Neural cell (in vitro differentiated cells): ENCODE results near the gene RWDD1. TPM values are rescaled to one million over a fixed set of nuclear protein-coding genes. Genes with fewer than 3 reads are reported as not detected.

Source experiments
- H2AFZ ChIP-seq: fragments of 200-600, 300-800 bp; sonication (generic), shearing (Covaris generic); 2 replicates; pipeline ENCODE4 v1.6.0; 2014; ENCODE audit warnings: low read depth, mild to moderate bottlenecking, antibody characterized with exemption, low read length, moderate library complexity
- H3F3A ChIP-seq: fragments of 200-600 bp; shearing (Covaris generic); 2 replicates; pipeline ENCODE4 v1.6.1; 2016; ENCODE audit warnings: mild to moderate bottlenecking, moderate library complexity, mixed read lengths, antibody characterized with exemption, low read length; ENCODE audit not compliant: insufficient read depth, poor library complexity, severe bottlenecking
- H3K27ac ChIP-seq: fragments of 200-600, 300-800 bp; sonication (generic), shearing (Covaris generic); 2 replicates; pipeline ENCODE4 v1.5.1; 2014; ENCODE audit warnings: mild to moderate bottlenecking, low read length, moderate library complexity
- H3K27me3 ChIP-seq: fragments of 300-800, 200-600 bp; sonication (generic), shearing (Covaris generic); 2 replicates; pipeline ENCODE4 v1.6.0; 2014; ENCODE audit warnings: mild to moderate bottlenecking, low read depth, low read length, moderate library complexity; ENCODE audit not compliant: insufficient read depth
- H3K36me3 ChIP-seq: fragments of 300-800, 200-600 bp; sonication (generic), shearing (Covaris generic); 2 replicates; pipeline ENCODE4 v1.5.1; 2014; ENCODE audit warnings: mild to moderate bottlenecking, antibody characterized with exemption, low read length, moderate library complexity; ENCODE audit not compliant: insufficient read depth
- H3K4me2 ChIP-seq: fragments of 300-800, 200-600 bp; sonication (generic), shearing (Covaris generic); 2 replicates; pipeline ENCODE4 v1.6.0; 2014; ENCODE audit warnings: mild to moderate bottlenecking, low read length
- H3K4me3 ChIP-seq: fragments of 300-800, 200-600 bp; sonication (generic), shearing (Covaris generic); 2 replicates; pipeline ENCODE4 v1.5.1; 2014; ENCODE audit warnings: mild to moderate bottlenecking, low read length, moderate library complexity
- H3K79me2 ChIP-seq: fragments of 200-600 bp; shearing (Covaris generic); replicated peaks from 2 replicates; pipeline ENCODE4 v1.6.0; 2014; ENCODE audit warnings: mild to moderate bottlenecking, low read length, moderate library complexity; ENCODE audit not compliant: insufficient read depth
- H3K9ac ChIP-seq: fragments of 300-800, 200-600 bp; sonication (generic), shearing (Covaris generic); 2 replicates; pipeline ENCODE4 v1.6.1; 2016; ENCODE audit warnings: mild to moderate bottlenecking, low read length, mixed read lengths
- H3K9me2 ChIP-seq: fragments of 200-600 bp; shearing (Covaris generic); 2 replicates; pipeline ENCODE4 v1.6.1; 2016; ENCODE audit warnings: mild to moderate bottlenecking, low read length, mixed read lengths; ENCODE audit not compliant: insufficient read depth
- H3K9me3 ChIP-seq: fragments of 200-600, 300-800 bp; sonication (generic), shearing (Covaris generic); 2 replicates; pipeline ENCODE4 v1.6.1; 2016; ENCODE audit warnings: mild to moderate bottlenecking, mixed run types, low read length, moderate library complexity, mixed read lengths
- H4K20me1 ChIP-seq: fragments of 200-600 bp; shearing (Covaris generic); 2 replicates; pipeline ENCODE4 v1.6.1; 2016; ENCODE audit warnings: mild to moderate bottlenecking, mixed run types; ENCODE audit not compliant: insufficient read depth
- EP300 ChIP-seq: fragments of 450-650 bp; conservative IDR thresholded peaks from 2 replicates; pipeline ENCODE4 v1.6.1; 2014; ENCODE audit warnings: antibody characterized with exemption, mild to moderate bottlenecking, moderate library complexity; ENCODE audit not compliant: poor library complexity, severe bottlenecking
- EZH2 ChIP-seq: fragments of 200-600, 300-800 bp; shearing (Covaris generic), sonication (generic); IDR thresholded peaks from 2 replicates; pipeline ENCODE4 v1.6.1; 2014; ENCODE audit warnings: antibody characterized with exemption, low read length, borderline replicate concordance, mild to moderate bottlenecking; ENCODE audit not compliant: insufficient read depth, poor library complexity, severe bottlenecking
- MXI1 ChIP-seq: fragments of 450-650 bp; conservative IDR thresholded peaks from 2 replicates; pipeline ENCODE4 v1.6.1; 2014; ENCODE audit warnings: antibody characterized with exemption, mild to moderate bottlenecking; ENCODE audit not compliant: poor library complexity, severe bottlenecking
- RAD21 ChIP-seq: fragments of 450-650 bp; conservative IDR thresholded peaks from 2 replicates; pipeline ENCODE4 v1.6.1; 2014; ENCODE audit warnings: antibody characterized with exemption, mild to moderate bottlenecking, moderate library complexity
- SMC3 ChIP-seq: fragments of 450-650 bp; conservative IDR thresholded peaks from 2 replicates; pipeline ENCODE4 v1.6.1; 2014; ENCODE audit warnings: antibody characterized with exemption, mild to moderate bottlenecking, moderate library complexity; ENCODE audit not compliant: poor library complexity
- polyA plus RNA-seq: library from polyadenylated mRNA; depleted of rRNA; stranded (reverse); fragments of >200 nt; gene quantifications from 2 replicates; pipeline ENCODE4 v1.2.3, GENCODE V29; 2014
- TF ChIP-seq, protein P1 (sequence below): IDR thresholded peaks from 2 replicates; pipeline ENCODE4 v1.6.1; 2012; ENCODE audit warnings: borderline replicate concordance
- TF ChIP-seq, protein P2 (sequence below): fragments of 450-650 bp; IDR thresholded peaks from 2 replicates; pipeline ENCODE4 v1.5.1; 2014; ENCODE audit warnings: antibody characterized with exemption, mild to moderate bottlenecking, moderate library complexity; ENCODE audit not compliant: poor library complexity, severe bottlenecking

The RWDD1 gene
- polyA plus RNA-seq, 1 donor from 2014 or later: 83.3 TPM

DNA sequence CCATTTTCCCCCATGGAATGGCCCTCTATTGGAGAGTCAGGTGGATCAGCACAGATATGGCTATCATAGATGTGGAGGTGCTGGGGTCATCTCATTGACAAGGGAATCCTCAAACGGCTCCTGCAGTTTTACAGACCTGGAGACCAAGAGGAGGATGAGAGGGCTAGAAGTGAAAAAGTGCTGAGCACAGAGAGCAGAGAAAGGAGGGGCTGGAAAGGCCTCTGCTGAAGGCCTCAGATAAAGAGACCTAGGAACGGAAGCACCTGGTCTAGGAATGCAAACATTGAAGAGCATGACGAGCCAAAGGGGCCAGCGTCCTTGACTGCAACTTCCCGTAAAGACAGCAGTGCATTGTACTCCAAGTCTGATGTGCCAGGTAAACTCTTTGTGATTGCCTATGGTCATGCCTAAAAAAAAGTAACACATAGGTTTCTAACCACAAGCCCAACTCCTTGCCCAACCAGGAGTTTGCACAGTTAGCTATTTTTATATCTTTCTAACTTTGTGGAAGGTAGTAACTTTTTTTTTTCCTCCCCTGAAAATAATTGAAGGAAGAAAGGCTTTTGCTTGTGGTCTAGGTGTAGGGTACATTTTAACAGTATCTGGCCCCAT is 60.2 kb downstream of the RWDD1 start:
- Histone ChIP-seq H3K4me3 (no peak overlapping the region), H3K27me3 (no peaks in the 10 kb centered on the region), H3K36me3 (peaks cover 10% of the 10 kb centered on the region), H3F3A (no peaks in the 10 kb centered on the region), H3K9me3 (no peaks in the 10 kb centered on the region), H3K27ac (no peak overlapping the region), H3K4me2 (no peak overlapping the region), H4K20me1 (no peaks in the 10 kb centered on the region), H3K9me2 (no peaks in the 10 kb centered on the region), H2AFZ (no peak overlapping the region), H3K9ac (no peak overlapping the region), H3K79me2 (no peaks in the 10 kb centered on the region)
- TF ChIP-seq, protein P1, sequence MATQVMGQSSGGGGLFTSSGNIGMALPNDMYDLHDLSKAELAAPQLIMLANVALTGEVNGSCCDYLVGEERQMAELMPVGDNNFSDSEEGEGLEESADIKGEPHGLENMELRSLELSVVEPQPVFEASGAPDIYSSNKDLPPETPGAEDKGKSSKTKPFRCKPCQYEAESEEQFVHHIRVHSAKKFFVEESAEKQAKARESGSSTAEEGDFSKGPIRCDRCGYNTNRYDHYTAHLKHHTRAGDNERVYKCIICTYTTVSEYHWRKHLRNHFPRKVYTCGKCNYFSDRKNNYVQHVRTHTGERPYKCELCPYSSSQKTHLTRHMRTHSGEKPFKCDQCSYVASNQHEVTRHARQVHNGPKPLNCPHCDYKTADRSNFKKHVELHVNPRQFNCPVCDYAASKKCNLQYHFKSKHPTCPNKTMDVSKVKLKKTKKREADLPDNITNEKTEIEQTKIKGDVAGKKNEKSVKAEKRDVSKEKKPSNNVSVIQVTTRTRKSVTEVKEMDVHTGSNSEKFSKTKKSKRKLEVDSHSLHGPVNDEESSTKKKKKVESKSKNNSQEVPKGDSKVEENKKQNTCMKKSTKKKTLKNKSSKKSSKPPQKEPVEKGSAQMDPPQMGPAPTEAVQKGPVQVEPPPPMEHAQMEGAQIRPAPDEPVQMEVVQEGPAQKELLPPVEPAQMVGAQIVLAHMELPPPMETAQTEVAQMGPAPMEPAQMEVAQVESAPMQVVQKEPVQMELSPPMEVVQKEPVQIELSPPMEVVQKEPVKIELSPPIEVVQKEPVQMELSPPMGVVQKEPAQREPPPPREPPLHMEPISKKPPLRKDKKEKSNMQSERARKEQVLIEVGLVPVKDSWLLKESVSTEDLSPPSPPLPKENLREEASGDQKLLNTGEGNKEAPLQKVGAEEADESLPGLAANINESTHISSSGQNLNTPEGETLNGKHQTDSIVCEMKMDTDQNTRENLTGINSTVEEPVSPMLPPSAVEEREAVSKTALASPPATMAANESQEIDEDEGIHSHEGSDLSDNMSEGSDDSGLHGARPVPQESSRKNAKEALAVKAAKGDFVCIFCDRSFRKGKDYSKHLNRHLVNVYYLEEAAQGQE: no peak
- no peak for TF ChIP-seq EZH2

DNA sequence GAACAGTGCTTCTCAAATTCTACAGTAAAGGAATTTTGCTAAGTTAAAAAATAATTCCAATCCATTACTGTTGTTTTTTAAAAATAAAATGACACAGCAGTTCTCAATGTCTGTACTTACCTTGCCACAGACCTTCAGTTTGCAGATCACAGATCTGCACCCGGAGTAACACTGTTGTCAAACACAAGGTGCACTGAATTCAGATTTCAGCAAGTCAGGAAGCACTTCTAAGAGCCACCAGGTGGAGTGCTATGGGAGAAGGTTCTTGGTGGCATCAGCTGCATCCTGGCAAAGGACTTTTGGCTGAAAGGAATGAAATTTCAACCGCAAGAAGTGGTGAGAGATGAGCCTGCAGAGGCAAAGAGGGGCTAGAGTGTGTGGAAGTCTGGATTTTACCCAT is 62.4 kb downstream of the RWDD1 start:
- Histone ChIP-seq H3K79me2 (no peaks in the 10 kb centered on the region), H3F3A (no peaks in the 10 kb centered on the region), H2AFZ (no peak overlapping the region), H3K36me3 (peaks cover 7% of the 10 kb centered on the region), H3K4me3 (no peak overlapping the region), H3K9me2 (no peaks in the 10 kb centered on the region), H3K4me2 (no peak overlapping the region), H3K9me3 (no peaks in the 10 kb centered on the region), H4K20me1 (no peaks in the 10 kb centered on the region), H3K27ac (no peak overlapping the region), H3K9ac (no peak overlapping the region), H3K27me3 (no peaks in the 10 kb centered on the region)
- TF ChIP-seq RAD21 (no peak), EP300 (no peak), SMC3 (no peak), MXI1 (no peak), EZH2 (no peak)
- TF ChIP-seq, protein P2, sequence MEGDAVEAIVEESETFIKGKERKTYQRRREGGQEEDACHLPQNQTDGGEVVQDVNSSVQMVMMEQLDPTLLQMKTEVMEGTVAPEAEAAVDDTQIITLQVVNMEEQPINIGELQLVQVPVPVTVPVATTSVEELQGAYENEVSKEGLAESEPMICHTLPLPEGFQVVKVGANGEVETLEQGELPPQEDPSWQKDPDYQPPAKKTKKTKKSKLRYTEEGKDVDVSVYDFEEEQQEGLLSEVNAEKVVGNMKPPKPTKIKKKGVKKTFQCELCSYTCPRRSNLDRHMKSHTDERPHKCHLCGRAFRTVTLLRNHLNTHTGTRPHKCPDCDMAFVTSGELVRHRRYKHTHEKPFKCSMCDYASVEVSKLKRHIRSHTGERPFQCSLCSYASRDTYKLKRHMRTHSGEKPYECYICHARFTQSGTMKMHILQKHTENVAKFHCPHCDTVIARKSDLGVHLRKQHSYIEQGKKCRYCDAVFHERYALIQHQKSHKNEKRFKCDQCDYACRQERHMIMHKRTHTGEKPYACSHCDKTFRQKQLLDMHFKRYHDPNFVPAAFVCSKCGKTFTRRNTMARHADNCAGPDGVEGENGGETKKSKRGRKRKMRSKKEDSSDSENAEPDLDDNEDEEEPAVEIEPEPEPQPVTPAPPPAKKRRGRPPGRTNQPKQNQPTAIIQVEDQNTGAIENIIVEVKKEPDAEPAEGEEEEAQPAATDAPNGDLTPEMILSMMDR: peak; percentile 14

Other genes with a start within 250 kb of the RWDD1 start
- 14.4 and 15.0 TPM in 2 replicates for gene DSE, start 200.6 kb upstream of the RWDD1 start, polyA plus RNA-seq
- gene CALHM6, start 110.1 kb upstream of the RWDD1 start, polyA plus RNA-seq: 12.0 and 13.9 TPM in 2 replicates
- 0.07 TPM in 1 of 2 replicates, not detected in the other for gene CALHM5, start 59.9 kb upstream of the RWDD1 start, polyA plus RNA-seq
- gene TRAPPC3L, start 25.8 kb upstream of the RWDD1 start, polyA plus RNA-seq: not detected in 2 replicates
- gene CALHM4, start 17.8 kb upstream of the RWDD1 start, polyA plus RNA-seq: 0.66 TPM in 1 of 2 replicates, not detected in the other
- 10.2 and 11.0 TPM in 2 replicates for gene RSPH4A, start 45.0 kb downstream of the RWDD1 start, polyA plus RNA-seq
- 50.5 and 52.1 TPM in 2 replicates for gene ZUP1, start 97.3 kb downstream of the RWDD1 start, polyA plus RNA-seq
- 45.0 and 48.5 TPM in 2 replicates for gene KPNA5, start 109.7 kb downstream of the RWDD1 start, polyA plus RNA-seq
- not detected in 2 replicates for gene FAM162B, start 194.2 kb downstream of the RWDD1 start, polyA plus RNA-seq